Stimulated activated naive B cell treated with anti-CD40 and anti-IgM and Interleukin-4, amounts not matched to agents 10 μg/mL and 1 μg/mL and 100 μg/mL, for 72 hours (primary cell): Measurements from ENCODE around the gene GDF15.

Source experiments
- ATAC-seq, 2 donors: fragments of 150-1000 bp; cut with Tn5 transposase; replicated peaks; 2 replicates each; pipeline ENCODE4 v1.10.0; 2021; ENCODE audit warnings: moderate library complexity in 1 of 2
- DNase-seq: peaks from one replicate; pipeline ENCODE4 v3.0.0; 2021
- H3K27ac Mint-ChIP-seq: one replicate; pipeline ENCODE4 v1.8.0; 2022; ENCODE audit warnings: mild to moderate bottlenecking, mixed read lengths
- H3K27me3 Mint-ChIP-seq, 2 donors: one replicate each; pipeline ENCODE4 v1.8.0; 2022; ENCODE audit warnings: mixed read lengths in 2 of 2
- H3K36me3 Mint-ChIP-seq, 2 donors: one replicate each; pipeline ENCODE4 v1.8.0; 2022; ENCODE audit warnings: mixed read lengths in 2 of 2, mild to moderate bottlenecking in 1 of 2
- H3K4me1 Mint-ChIP-seq, 2 donors: one replicate each; pipeline ENCODE4 v1.8.0; 2022; ENCODE audit warnings: mixed read lengths in 2 of 2, mild to moderate bottlenecking in 1 of 2
- H3K4me3 Mint-ChIP-seq, 2 donors: one replicate each; pipeline ENCODE4 v1.8.0; 2022; ENCODE audit warnings: mild to moderate bottlenecking in 2 of 2, mixed read lengths in 2 of 2, moderate library complexity in 1 of 2
- H3K9me3 Mint-ChIP-seq, 2 donors: one replicate each; pipeline ENCODE4 v1.8.0; 2022; ENCODE audit warnings: mixed read lengths in 2 of 2, mild to moderate bottlenecking in 1 of 2

Gene GDF15

DNA sequence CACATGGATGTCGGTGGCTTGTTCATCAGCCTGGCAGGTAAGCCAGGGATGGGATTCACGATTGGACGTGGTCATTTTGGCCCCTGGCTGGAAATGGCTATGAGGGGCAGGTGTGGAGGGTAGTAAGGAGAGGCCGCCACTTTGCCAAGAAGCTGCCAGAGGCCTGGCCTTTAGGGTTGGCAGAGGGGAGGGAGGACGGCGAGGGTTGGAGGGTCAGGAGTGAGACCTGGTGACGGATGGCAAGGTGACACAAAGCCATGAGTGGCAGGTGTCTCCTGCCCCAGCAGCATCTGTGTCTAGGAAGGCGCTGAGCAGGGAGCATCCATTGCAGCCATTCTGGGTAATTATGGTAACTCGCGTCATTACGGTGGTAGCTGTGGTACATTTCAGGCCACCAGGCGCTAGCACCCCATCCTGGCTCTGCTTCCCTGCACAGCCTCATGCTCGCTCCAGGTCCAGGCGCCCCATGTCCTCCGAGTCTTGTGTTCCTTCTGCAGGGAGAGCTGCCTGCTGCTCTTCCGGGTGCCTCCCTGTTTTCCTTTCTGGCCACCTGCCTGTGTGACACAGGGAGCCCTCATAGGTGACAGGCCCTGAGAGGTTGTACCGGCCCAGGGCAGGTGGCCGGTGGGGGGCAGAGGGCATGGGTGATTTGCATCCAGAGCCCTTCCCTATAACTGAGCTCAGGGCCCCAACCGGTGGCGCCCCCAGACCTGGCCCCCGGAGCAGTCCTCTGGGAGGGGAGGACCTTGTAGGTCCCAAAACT lies 37.5 kb downstream of the GDF15 start:
- Mint-ChIP-seq H3K27me3 (peaks cover 6 to 13% of the 10 kb centered on the region in 2 donors), H3K36me3 (no peaks in the 10 kb centered on the region), H3K9me3 (no peaks in the 10 kb centered on the region), H3K27ac (no peak overlapping the region), H3K4me1 (peaks cover 40 to 59% of the 10 kb centered on the region in 2 donors), H3K4me3 (no peak overlapping the region)
- ATAC-seq (no peak), DNase-seq (no peak)

DNA sequence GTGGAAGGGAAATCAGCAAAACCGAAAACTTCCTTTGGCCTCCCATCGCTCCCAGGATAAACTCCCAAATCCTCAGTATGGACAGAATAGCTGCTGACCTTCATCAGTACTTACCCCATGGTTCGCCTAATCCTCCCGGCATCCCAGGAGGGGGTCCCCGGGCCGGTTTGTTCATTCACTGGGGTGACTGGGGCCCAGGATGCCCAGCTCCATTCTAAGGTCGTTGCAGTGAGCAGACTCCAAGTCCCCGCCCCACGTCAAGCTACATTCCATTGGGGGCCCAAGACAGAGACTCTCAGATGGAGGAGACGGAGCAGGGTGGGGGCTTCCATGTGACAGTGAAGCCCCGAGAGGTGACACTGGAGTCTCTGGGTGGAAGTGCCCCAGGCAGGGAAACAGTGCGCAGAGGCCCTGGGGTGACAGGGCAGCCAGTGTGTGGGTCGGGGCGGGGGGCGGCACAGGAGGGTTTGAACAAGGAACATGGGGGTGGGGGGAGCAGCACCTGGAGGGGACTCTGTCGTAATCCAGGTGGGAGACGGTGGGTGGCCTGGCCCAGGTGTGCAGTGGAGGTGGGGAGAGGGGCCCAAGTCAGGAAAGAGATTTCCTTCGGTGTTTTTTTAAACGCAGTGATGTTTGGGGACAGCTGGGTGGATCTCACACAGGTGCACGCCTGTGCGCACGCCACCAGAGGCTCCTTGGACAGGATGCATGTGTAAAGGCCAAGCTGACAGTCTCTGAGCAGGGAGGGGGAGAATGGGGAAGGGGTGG lies 38.3 kb downstream of the GDF15 start:
- Mint-ChIP-seq H3K4me3 (no peak overlapping the region), H3K27ac (no peak overlapping the region), H3K4me1 (peaks cover 34 to 60% of the 10 kb centered on the region in 2 donors), H3K27me3 (peaks cover 0 to 6% of the 10 kb centered on the region in 2 donors), H3K9me3 (no peaks in the 10 kb centered on the region), H3K36me3 (no peaks in the 10 kb centered on the region)
- no peak for ATAC-seq
- no peak for DNase-seq

DNA sequence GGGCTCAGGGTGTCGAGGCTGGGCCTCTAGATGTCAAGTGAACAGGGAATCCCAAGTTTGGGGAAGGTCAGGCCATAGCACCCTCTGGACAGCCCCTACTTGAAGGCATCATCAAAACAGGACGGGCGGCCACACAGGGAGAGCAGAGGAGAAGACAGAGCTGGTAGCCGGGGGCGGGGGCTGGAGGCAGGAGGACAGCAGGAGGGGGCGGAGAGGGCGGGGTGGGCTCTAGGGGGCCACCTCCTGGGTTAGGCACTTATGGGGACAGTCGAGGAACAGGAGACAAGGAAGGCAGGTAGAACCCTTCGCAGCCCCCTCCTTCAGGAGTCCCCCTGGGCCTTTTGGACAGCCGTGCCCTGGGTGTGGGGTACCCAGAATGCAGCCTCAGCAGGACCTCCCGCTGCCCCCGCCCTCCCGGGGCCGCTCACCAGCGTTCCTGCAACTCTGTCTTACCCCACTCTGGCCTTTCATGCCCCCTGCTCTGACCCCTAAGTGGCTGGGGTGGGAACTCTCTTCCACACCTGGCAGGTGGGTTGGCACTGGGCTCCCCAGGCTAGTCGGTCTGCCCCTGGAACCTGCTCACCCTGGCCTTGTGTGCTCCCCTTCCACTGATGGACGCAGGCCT lies 39.0 kb downstream of the GDF15 start:
- Mint-ChIP-seq H3K36me3 (no peaks in the 10 kb centered on the region), H3K4me1 (peaks cover 34 to 63% of the 10 kb centered on the region in 2 donors)
- ATAC-seq: no peak

DNA sequence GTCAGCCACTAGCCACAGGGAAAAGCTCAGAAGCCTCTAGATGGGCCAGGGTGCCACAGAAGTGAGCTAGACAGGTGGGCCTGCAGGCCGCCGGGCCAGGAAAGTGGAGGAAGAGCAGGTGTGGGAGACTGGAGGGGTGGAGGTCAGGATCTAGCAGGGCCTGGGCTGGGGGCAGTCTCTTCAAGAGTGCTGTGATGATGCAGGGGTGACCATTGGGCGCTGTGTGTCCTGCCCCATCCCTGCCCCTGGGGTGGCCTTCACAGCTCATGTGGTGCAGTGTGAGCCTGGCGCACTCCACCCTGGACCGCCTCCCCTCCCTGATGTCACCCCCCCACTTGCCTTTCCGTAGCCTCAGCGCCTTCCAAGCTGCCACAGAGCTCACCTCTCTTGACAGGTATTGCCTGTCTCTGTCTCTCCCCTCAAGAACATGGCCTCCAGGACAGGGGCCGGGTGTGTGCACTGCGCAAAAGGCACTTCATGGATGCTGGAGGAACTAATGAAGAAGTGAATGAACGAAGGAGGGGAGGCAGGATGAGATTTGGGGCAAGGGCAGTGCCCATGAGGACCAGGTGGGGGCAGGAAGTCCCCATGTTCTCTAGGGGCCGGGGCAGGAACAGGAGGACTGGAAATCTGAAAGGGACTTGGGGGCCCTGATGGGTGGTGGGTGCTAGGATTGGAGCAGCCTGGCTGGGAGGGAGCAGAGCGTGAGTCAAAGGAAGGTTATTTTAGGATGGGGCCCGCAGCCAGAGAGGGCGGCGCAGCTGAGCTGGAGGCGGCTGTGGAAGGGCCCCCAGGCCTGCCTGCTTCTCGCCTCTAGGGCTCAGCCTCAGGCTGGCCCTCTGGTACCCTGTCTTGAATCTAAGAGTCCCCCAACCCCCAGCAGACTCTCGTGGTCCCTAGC lies 39.8 kb downstream of the GDF15 start:
- peaks cover 34 to 63% of the 10 kb centered on the region in 2 donors for H3K4me1 Mint-ChIP-seq
- no peak overlapping the region for H3K4me3 Mint-ChIP-seq
- H3K9me3 Mint-ChIP-seq: no peaks in the 10 kb centered on the region
- no peak overlapping the region for H3K27ac Mint-ChIP-seq
- no peak for DNase-seq
- no peaks in the 10 kb centered on the region for H3K36me3 Mint-ChIP-seq
- H3K27me3 Mint-ChIP-seq: no peaks in the 10 kb centered on the region
- no peak for ATAC-seq

More for the DNA sequence above, 39.0 kb downstream of the GDF15 start:
- H3K9me3 Mint-ChIP-seq: no peaks in the 10 kb centered on the region
- peaks cover 0 to 5% of the 10 kb centered on the region in 2 donors for H3K27me3 Mint-ChIP-seq
- no peak for DNase-seq
- H3K4me3 Mint-ChIP-seq: no peak overlapping the region
- H3K27ac Mint-ChIP-seq: peak overlapping the region; percentile 32

DNA sequence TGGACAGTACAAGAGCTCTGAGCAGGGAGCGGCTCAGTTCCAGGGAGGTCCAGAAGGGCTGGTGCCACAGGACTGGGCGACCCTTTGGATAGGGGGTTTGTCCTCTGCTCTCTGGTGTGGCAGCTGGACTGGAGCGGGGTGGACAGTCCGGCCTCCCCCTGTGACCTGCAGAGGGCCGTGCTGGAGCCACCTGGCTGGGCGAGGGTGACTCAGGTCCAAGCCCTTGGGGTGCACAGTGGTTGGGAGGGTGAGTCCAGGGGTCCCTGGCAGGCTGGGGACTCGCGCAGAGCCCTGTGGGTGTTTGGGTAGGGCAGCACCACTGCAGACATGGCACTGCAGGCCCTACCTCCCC lies 40.4 kb downstream of the GDF15 start:
- H3K9me3 Mint-ChIP-seq: no peaks in the 10 kb centered on the region
- no peak overlapping the region for H3K4me3 Mint-ChIP-seq
- no peak for DNase-seq
- no peak for ATAC-seq
- H3K36me3 Mint-ChIP-seq: no peaks in the 10 kb centered on the region
- H3K27me3 Mint-ChIP-seq: no peaks in the 10 kb centered on the region
- no peak overlapping the region for H3K27ac Mint-ChIP-seq
- H3K4me1 Mint-ChIP-seq: peaks cover 33 to 56% of the 10 kb centered on the region in 2 donors

DNA sequence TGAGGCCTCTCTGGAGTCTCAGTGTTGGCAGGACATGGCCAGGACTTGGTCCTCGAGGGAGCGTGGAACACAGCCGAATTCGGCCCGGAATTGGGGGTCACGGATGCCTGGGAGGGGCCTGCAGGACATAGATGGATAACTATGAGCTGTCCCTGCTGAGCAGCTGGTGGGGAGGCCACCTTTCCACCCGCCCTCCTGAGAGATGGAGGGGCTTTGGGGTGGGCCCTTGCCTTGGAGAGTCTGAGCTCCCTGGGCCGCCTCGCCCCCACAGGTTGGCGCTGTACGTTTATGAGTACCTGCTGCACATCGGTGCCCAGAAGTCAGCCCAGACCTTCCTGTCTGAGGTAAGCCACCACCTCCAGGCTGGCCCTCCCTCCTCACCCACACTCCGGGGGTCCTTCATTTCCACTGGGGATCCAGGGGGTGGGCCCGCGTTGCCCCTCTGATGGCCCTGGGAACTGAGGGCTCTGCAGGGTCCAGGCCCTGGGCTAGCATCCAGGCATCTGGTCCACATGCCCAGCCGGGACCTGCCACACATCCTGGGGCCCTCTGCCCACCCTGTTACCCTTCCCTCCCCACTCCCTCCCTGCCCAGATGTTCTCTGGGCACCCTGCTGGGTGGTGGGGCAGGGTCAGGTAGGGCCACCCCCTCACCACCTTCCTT lies 41.3 kb downstream of the GDF15 start:
- H3K27ac Mint-ChIP-seq: no peak overlapping the region
- ATAC-seq (no peak), DNase-seq (no peak)
- peaks cover 0 to 2% of the 10 kb centered on the region in 2 donors for H3K36me3 Mint-ChIP-seq
- H3K4me1 Mint-ChIP-seq: peaks cover 29 to 48% of the 10 kb centered on the region in 2 donors
- no peaks in the 10 kb centered on the region for H3K27me3 Mint-ChIP-seq
- H3K4me3 Mint-ChIP-seq: no peak overlapping the region
- no peaks in the 10 kb centered on the region for H3K9me3 Mint-ChIP-seq

DNA sequence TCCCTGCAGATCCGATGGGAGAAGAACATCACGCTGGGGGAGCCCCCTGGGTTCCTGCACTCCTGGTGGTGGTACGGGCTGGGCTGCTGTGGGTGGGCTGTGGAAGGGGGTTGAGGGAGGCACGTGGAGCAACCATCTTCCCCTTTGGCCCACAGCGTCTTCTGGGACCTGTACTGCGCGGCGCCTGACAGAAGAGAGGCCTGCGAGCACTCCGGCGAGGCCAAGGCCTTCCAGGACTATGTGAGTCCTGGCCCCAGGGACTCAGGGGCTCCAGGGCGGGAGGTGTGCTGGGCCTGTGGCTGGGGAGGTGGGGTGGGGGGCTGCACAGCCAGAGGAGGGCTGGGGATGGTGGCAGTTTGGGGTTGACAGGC lies 41.8 kb downstream of the GDF15 start:
- no peak for DNase-seq
- H3K4me1 Mint-ChIP-seq: peaks cover 28 to 47% of the 10 kb centered on the region in 2 donors
- H3K36me3 Mint-ChIP-seq: peaks cover 0 to 2% of the 10 kb centered on the region in 2 donors
- no peak for ATAC-seq
- H3K27me3 Mint-ChIP-seq: no peaks in the 10 kb centered on the region
- H3K4me3 Mint-ChIP-seq: no peak overlapping the region
- H3K27ac Mint-ChIP-seq: no peak overlapping the region
- no peaks in the 10 kb centered on the region for H3K9me3 Mint-ChIP-seq

DNA sequence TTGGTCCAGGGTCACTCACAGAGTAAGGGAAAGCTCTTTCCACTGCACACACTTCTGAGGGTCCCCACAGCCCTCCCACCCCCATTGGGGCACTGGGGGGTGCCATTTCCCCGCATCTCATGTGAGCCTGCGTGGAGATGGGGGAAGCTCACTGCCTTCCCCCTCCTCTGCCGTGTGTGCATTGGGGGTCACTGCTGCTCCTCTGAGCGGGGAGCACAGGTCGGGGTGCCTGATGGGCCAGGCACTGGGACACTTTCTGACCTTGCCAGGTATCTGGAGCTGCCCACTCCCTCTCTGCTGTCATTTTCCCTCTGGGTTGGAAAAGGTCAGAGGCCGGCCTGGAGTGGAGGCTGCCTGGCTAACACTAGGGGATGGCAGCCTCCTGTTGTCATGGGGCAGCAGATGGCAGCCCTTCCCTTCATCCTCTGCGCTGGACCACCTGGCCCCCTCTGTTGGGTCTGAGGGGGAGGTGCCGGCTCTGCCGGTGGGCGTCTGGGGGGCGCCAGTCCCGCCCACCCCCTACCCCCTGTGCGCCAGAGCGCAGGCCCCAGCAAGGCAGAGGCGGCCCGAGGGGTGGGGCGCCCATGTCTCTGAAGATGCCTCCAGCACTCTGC lies 42.3 kb downstream of the GDF15 start:
- DNase-seq (no peak), ATAC-seq (peak in 1 of 2 donors; percentile 3)
- Mint-ChIP-seq H3K4me3 (peak overlapping the region in 1 of 2 donors; percentile 62), H3K9me3 (no peaks in the 10 kb centered on the region), H3K27ac (no peak overlapping the region), H3K27me3 (no peaks in the 10 kb centered on the region), H3K4me1 (peaks cover 26 to 45% of the 10 kb centered on the region in 2 donors), H3K36me3 (peaks cover 0 to 2% of the 10 kb centered on the region in 2 donors)

DNA sequence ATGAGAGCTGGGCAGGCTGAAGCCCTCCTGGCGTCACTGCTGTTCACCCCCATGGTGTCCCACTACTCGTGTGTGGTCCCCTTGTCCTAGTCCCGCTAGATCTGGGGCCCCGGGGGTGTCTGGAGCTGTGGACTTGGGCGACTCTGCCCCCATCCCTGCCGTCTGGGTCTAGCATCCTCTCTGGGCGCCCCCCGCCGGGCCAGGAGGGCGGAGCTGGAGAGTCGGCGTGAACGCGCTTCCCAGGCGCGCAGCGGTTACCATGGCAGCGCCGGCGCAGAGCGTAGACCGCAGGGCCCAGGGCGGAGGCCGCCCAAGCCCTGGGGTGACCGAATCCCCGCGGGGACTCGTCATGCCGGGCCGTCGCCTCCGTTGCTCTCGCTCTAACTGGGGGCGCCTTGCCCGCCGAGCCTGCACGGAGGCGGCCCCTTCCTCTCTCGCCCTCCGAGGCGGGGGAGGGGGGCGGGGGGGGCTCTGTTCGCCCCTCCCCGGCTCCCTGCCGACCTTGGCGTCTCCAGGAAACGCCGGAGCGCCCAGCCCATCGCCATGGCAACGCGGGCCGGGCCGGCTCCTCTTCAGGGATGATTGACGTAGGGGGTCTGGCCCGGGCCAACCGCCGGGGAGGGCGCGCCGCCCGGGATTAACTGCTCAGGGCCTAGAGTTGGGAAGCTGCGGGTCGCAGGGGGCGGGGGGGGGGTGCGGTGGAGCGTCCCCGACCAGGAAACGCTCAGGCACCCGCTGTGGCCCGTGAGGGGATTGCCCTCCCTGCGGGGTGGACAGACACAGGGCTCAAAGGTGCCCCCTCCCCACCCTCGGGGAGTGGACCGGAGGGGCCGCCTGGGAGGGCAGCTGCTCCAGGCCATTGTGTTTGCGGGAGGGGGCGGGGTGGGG lies 43.1 kb downstream of the GDF15 start:
- Mint-ChIP-seq H3K36me3 (peaks cover 0 to 2% of the 10 kb centered on the region in 2 donors), H3K9me3 (no peaks in the 10 kb centered on the region), H3K4me1 (peaks cover 25 to 46% of the 10 kb centered on the region in 2 donors), H3K4me3 (peak overlapping the region; percentile 50 to 81), H3K27me3 (no peaks in the 10 kb centered on the region), H3K27ac (peak overlapping the region; percentile 76)
- ATAC-seq (peak; percentile 80 to 85), DNase-seq (peak; percentile 77)

DNA sequence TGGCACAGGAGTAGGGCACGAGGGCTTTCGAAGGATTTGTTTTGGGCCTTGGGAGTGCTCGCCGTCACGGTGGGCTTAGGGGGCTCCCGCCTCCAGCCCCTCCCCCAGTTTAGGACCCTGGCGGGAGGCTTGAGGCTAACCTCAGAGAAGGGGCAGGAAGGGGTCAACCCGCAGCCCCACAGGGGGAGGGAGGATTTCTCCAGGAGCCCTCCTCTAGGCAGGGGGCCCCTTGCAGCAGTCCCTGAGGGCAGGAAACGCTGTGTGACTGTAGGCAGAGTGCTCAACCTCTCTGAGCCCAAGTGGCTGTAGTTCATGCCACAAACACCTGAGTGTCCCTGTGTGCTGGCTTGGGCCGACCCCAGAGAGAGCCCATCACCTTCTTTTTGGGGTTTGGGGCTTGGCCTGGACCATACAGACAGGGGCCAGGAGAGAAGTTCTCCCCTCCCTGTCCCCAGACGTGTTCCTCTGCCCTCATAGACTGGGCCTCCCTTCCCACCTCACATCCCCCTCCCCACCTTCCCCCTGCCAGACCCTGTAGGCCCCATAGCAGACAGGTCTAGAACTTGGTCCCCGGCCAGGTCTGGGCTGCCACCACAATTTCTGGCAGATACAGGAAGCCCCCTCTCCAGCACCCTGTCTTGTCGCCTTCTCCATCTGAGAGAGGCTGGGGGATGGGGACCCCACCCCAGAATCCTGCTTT lies 43.9 kb downstream of the GDF15 start:
- Mint-ChIP-seq H3K4me3 (peak overlapping the region; percentile 50 to 81), H3K4me1 (peaks cover 21 to 54% of the 10 kb centered on the region in 2 donors), H3K27ac (peak overlapping the region; percentile 65), H3K27me3 (no peaks in the 10 kb centered on the region), H3K9me3 (no peaks in the 10 kb centered on the region), H3K36me3 (peaks cover 0 to 2% of the 10 kb centered on the region in 2 donors)
- no peak for DNase-seq
- ATAC-seq: no peak

DNA sequence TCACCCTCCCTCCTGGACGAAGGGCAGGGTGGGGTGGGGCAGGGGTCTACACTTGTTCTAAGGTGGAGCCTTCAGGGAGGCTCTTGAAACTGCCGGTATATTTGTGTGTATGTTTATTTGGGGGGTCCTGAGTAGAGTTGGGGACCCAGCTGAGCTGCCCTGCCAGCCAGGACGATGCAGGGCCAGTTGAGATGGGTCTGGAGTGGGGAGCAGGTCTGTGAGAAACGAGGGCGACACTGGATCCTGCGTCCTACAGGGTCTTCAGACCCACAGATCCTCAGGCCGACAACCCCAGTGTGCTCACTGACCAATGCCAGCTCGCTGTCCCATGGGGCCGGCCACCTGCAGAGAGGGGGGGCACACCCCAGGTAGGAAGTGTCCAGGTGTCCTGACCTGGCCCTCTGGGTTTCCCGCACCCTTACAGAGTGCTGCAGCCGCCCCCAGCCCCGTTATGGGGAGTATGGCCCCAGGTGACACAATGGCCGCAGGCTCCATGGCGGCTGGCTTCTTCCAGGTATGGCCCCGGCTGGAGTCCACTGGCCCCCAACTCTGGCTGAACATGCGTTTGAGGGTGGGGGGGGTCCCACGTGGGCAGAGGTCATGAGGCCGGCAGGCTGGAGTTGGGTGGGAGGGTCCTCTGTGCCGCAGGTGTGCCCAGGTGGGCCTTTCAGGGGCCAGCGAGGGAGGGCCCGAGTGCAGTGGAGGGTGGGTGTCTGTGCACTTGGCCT lies 44.6 kb downstream of the GDF15 start:
- Mint-ChIP-seq H3K4me3 (peak overlapping the region; percentile 5 to 39), H3K36me3 (peaks cover 0 to 3% of the 10 kb centered on the region in 2 donors), H3K27me3 (no peaks in the 10 kb centered on the region), H3K4me1 (peaks cover 21 to 56% of the 10 kb centered on the region in 2 donors), H3K27ac (no peak overlapping the region), H3K9me3 (no peaks in the 10 kb centered on the region)
- DNase-seq (no peak), ATAC-seq (no peak)
